KMS-11 (cell line): ENCODE results near the gene PNMA8C.

Source experiments
- H2AFZ ChIP-seq: fragments of 200-600 bp; sonication (generic); 2 replicates; pipeline ENCODE4 v1.6.1; 2016; ENCODE audit warnings: antibody characterized with exemption, mixed run types, low read depth
- H3K27ac ChIP-seq: fragments of 200-600 bp; sonication (generic); 2 replicates; pipeline ENCODE4 v1.6.1; 2016; ENCODE audit warnings: mild to moderate bottlenecking, mixed run types
- H3K27me3 ChIP-seq: fragments of 200-600 bp; sonication (generic); 2 replicates; pipeline ENCODE4 v1.6.1; 2017; ENCODE audit warnings: mild to moderate bottlenecking, low read depth, mixed run types, moderate library complexity; ENCODE audit not compliant: insufficient read depth
- H3K36me3 ChIP-seq: fragments of 200-600 bp; sonication (generic); 2 replicates; pipeline ENCODE4 v1.6.1; 2017; ENCODE audit warnings: mild to moderate bottlenecking, mixed run types; ENCODE audit not compliant: insufficient read depth
- H3K4me1 ChIP-seq: fragments of 200-600 bp; sonication (generic); 2 replicates; pipeline ENCODE4 v1.6.1; 2016; ENCODE audit warnings: mild to moderate bottlenecking, low read depth, mixed run types; ENCODE audit not compliant: poor library complexity, severe bottlenecking
- H3K4me2 ChIP-seq: fragments of 200-600 bp; sonication (generic); 2 replicates; pipeline ENCODE4 v1.7.0; 2016; ENCODE audit warnings: mild to moderate bottlenecking, mixed run types
- H3K4me3 ChIP-seq: fragments of 200-600 bp; sonication (generic); IDR thresholded peaks from 2 replicates; pipeline ENCODE4 v1.6.1; 2017; ENCODE audit warnings: low read depth, low read length, mixed read lengths; ENCODE audit not compliant: insufficient read depth
- H3K79me2 ChIP-seq: fragments of 200-600 bp; sonication (generic); 2 replicates; pipeline ENCODE4 v1.6.1; 2016; ENCODE audit warnings: low read depth, mixed run types; ENCODE audit not compliant: insufficient read depth
- H3K9ac ChIP-seq: fragments of 200-600 bp; sonication (generic); 2 replicates; pipeline ENCODE4 v1.6.1; 2016; ENCODE audit warnings: mild to moderate bottlenecking, mixed run types
- H4K20me1 ChIP-seq: fragments of 200-600 bp; sonication (generic); 2 replicates; pipeline ENCODE4 v1.6.1; 2016; ENCODE audit warnings: mild to moderate bottlenecking, mixed run types; ENCODE audit not compliant: insufficient read depth
- TF ChIP-seq, protein P1 (sequence below): fragments of 200-600 bp; sonication (generic); conservative IDR thresholded peaks from 2 replicates; pipeline ENCODE4 v1.6.1; 2017; ENCODE audit warnings: low read depth, mild to moderate bottlenecking, antibody characterized with exemption, low read length, moderate library complexity, mixed read lengths

Gene PNMA8C

GRCh38 chr19:46391296-46392251, 37.2 kb downstream of the PNMA8C start:
- H4K20me1 ChIP-seq = no peaks in the 10 kb centered on the region
- no peak overlapping the region for H3K4me2 ChIP-seq
- no peaks in the 10 kb centered on the region for H3K36me3 ChIP-seq
- TF ChIP-seq, protein P1, sequence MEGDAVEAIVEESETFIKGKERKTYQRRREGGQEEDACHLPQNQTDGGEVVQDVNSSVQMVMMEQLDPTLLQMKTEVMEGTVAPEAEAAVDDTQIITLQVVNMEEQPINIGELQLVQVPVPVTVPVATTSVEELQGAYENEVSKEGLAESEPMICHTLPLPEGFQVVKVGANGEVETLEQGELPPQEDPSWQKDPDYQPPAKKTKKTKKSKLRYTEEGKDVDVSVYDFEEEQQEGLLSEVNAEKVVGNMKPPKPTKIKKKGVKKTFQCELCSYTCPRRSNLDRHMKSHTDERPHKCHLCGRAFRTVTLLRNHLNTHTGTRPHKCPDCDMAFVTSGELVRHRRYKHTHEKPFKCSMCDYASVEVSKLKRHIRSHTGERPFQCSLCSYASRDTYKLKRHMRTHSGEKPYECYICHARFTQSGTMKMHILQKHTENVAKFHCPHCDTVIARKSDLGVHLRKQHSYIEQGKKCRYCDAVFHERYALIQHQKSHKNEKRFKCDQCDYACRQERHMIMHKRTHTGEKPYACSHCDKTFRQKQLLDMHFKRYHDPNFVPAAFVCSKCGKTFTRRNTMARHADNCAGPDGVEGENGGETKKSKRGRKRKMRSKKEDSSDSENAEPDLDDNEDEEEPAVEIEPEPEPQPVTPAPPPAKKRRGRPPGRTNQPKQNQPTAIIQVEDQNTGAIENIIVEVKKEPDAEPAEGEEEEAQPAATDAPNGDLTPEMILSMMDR = no peak
- no peaks in the 10 kb centered on the region for H3K4me1 ChIP-seq
- H3K79me2 ChIP-seq = no peaks in the 10 kb centered on the region
- H3K27me3 ChIP-seq = no peaks in the 10 kb centered on the region; the same call in 1 of the 2 replicates
- H2AFZ ChIP-seq = no peak overlapping the region
- no peak overlapping the region for H3K4me3 ChIP-seq
- no peak overlapping the region for H3K9ac ChIP-seq
- H3K27ac ChIP-seq = no peak overlapping the region

DNA sequence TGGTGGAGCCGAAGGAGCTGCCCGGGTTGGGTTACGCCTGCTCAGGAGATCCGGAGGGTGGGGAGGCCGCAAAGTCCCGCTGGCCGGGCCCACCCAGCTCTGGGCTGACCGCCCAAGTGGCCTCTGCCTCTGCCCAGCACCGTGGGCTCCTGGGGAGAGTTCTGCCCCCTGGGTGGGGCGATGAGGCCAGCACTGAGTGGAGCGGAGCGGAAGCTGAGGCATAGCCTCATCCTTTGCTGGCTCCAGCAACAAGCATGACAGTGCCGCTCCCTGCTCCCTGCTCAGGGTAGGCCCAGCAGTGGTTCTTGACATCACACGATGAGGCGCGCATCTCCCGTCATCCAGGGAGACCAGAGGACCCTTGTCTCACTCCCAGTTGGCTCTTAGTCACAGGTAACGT, 37.9 kb downstream of the PNMA8C start:
- Histone ChIP-seq H3K27ac (no peak overlapping the region), H3K79me2 (no peaks in the 10 kb centered on the region), H3K4me1 (no peaks in the 10 kb centered on the region), H3K36me3 (no peaks in the 10 kb centered on the region), H3K9ac (no peak overlapping the region), H3K4me3 (no peak overlapping the region), H3K4me2 (no peak overlapping the region), H3K27me3 (no peaks in the 10 kb centered on the region; the same call in 1 of the 2 replicates), H4K20me1 (no peaks in the 10 kb centered on the region), H2AFZ (no peak overlapping the region)
- TF ChIP-seq, protein P1 = no peak

DNA sequence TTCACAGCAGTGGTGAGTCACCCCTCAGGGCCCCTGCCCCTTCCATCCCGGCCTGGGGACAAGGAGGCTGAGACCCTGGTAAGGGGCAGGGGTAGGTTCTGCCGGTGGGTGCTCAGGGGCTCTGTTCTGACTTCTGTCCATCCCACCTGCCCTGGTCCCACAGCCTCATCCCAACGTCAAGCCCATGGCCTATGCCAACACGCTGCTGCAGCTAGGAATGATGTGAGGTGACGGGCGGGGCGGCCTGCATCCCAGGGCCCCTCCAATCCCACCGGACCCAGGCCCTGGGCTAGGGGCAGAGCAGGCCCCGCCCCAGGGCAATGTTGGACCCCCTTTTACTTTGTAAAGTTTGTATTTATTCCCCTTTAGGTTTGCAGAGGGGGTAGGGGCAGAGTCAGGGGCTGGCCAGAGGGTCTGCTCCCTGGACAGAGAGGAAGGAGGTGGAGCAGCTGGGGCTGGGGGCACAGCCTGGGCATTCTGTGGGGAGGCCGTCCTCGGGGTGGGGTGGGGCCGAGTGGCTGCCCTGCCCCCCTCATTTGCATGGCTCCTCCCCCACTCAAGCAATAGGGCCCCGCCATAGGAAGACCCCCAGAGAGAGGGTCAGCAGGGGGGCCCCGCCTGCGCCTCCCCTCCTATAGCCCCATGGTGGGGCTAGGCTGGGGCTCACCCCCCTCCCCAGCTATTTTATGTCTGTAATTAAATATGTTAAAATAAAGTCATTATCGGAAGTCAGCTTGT, 38.4 kb downstream of the PNMA8C start:
- Histone ChIP-seq H3K27me3 (no peaks in the 10 kb centered on the region), H3K36me3 (no peaks in the 10 kb centered on the region), H3K4me1 (no peaks in the 10 kb centered on the region), H4K20me1 (no peaks in the 10 kb centered on the region), H3K4me3 (no peak overlapping the region), H3K79me2 (no peaks in the 10 kb centered on the region), H3K27ac (no peak overlapping the region), H3K4me2 (no peak overlapping the region), H3K9ac (no peak overlapping the region), H2AFZ (no peak overlapping the region)
- TF ChIP-seq, protein P1 = no peak

DNA sequence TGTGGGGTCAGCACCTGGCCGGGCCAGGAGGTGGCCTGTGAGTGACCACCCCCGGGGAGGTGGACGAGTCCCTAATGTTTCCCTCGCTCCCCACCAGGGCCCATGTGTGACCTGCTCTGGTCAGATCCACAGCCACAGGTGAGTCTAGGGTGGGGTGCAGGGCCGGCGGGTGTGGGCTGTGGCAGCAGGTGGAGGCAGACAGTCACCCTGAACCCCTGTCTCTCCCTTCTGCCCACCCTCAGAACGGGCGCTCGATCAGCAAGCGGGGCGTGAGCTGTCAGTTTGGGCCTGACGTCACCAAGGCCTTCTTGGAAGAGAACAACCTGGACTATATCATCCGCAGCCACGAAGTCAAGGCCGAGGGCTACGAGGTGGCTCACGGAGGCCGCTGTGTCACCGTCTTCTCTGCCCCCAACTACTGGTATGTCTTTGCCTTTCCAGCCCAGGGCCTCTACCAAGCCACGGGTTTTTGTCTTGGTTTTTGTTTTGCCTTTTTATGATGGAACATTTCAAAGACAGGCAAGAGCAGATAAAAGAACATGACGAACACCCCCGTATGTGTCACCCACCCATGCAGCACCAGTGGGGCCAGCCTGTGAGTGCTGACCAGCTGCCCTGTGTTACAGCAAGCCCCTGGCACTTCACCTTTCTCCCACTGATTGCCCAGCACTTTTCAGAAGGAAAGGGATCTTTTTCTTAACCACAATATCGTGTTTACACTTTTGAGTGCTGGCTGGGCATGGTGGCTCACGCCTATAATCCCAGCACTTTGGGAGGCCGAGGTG, 40.2 kb downstream of the PNMA8C start:
- no peak overlapping the region for H2AFZ ChIP-seq
- no peaks in the 10 kb centered on the region for H3K79me2 ChIP-seq
- no peak overlapping the region for H3K9ac ChIP-seq
- peaks cover 7% of the 10 kb centered on the region; the same call in 1 of the 2 replicates for H3K36me3 ChIP-seq
- TF ChIP-seq, protein P1 = no peak
- H4K20me1 ChIP-seq = no peaks in the 10 kb centered on the region
- no peaks in the 10 kb centered on the region for H3K4me1 ChIP-seq
- H3K4me2 ChIP-seq = no peak overlapping the region
- H3K27ac ChIP-seq = no peak overlapping the region
- no peaks in the 10 kb centered on the region for H3K27me3 ChIP-seq
- H3K4me3 ChIP-seq = no peak overlapping the region
